ENCODE data around the gene ANKLE1.

The ANKLE1 gene

GRCh38 chr19:17296273-17296672 is 14.6 kb downstream of the ANKLE1 start:
- in situ Hi-C loops (cut with HindIII; ENCODE audit: low pct_unique_long_range_greater_than_20kb, low sequenced_read_pairs), result no loop called here
- peak in 1 of 2 experiments; percentile 52 for DNase-seq (ENCODE audit: low read depth in 1 of 2, low spot score in 1 of 2)
- no peak for TF ChIP-seq JUND (IDR thresholded peaks at IDR 0.05; ENCODE audit: low read depth)

- in situ Hi-C loops (cut with HindIII; ENCODE audit: low pct_unique_long_range_greater_than_20kb, low sequenced_read_pairs), result no loop called here
- peak in 1 of 2 experiments; percentile 42 for DNase-seq (ENCODE audit: low read depth in 1 of 2, low spot score in 1 of 2)
- no peak for TF ChIP-seq JUND (IDR thresholded peaks at IDR 0.05; ENCODE audit: low read depth)
Observed at GRCh38 chr19:17296976-17297375, 15.3 kb downstream of the ANKLE1 start.

GRCh38 chr19:17300992-17301619 is 19.4 kb downstream of the ANKLE1 start:
- in situ Hi-C loops (cut with HindIII; ENCODE audit: low pct_unique_long_range_greater_than_20kb, low sequenced_read_pairs), result no loop called here
- no peak for DNase-seq (ENCODE audit: low read depth in 1 of 2, low spot score in 1 of 2)
- TF ChIP-seq JUND (IDR thresholded peaks at IDR 0.05; ENCODE audit: low read depth), result no peak

GRCh38 chr19:17302391-17303166 is 20.9 kb downstream of the ANKLE1 start:
- TF ChIP-seq JUND (IDR thresholded peaks at IDR 0.05; ENCODE audit: low read depth), result no peak
- DNase-seq (ENCODE audit: low read depth in 1 of 2, low spot score in 1 of 2), result peak in 1 of 2 experiments; percentile 24

GRCh38 chr19:17303167-17303939 is 21.7 kb downstream of the ANKLE1 start, which contains the start of gene ABHD8:
Gene ABHD8 (minus strand): TSS chr19:17303425. CDS start chr19:17301616, 1,809 bp downstream.
- no peak for TF ChIP-seq JUND (IDR thresholded peaks at IDR 0.05; ENCODE audit: low read depth)
- in situ Hi-C loops (cut with HindIII; ENCODE audit: low pct_unique_long_range_greater_than_20kb, low sequenced_read_pairs), result no loop called here
- peak; percentile 91 to 95 for DNase-seq (ENCODE audit: low read depth in 1 of 2, low spot score in 1 of 2)

More at GRCh38 chr19:17302391-17303166, 20.9 kb downstream of the ANKLE1 start:
- in situ Hi-C loops (cut with HindIII; ENCODE audit: low pct_unique_long_range_greater_than_20kb, low sequenced_read_pairs), result no loop called here

- no peak for TF ChIP-seq JUND (IDR thresholded peaks at IDR 0.05; ENCODE audit: low read depth)
- in situ Hi-C loops (cut with HindIII; ENCODE audit: low pct_unique_long_range_greater_than_20kb, low sequenced_read_pairs), result no loop called here
- DNase-seq (ENCODE audit: low read depth in 1 of 2, low spot score in 1 of 2), result no peak
Observed at GRCh38 chr19:17303940-17304267, 22.2 kb downstream of the ANKLE1 start.

- TF ChIP-seq JUND (IDR thresholded peaks at IDR 0.05; ENCODE audit: low read depth), result no peak
- DNase-seq (ENCODE audit: low read depth in 1 of 2, low spot score in 1 of 2), result no peak
- in situ Hi-C loops (cut with HindIII; ENCODE audit: low pct_unique_long_range_greater_than_20kb, low sequenced_read_pairs), result no loop called here
Observed at GRCh38 chr19:17304386-17305215, 22.9 kb downstream of the ANKLE1 start.

- no peak for DNase-seq (ENCODE audit: low read depth in 1 of 2, low spot score in 1 of 2)
- TF ChIP-seq JUND (IDR thresholded peaks at IDR 0.05; ENCODE audit: low read depth), result no peak
- in situ Hi-C loops (cut with HindIII; ENCODE audit: low pct_unique_long_range_greater_than_20kb, low sequenced_read_pairs), result no loop called here
Observed at GRCh38 chr19:17305216-17305516, 23.5 kb downstream of the ANKLE1 start.

- peak; percentile 84 to 99 for DNase-seq (ENCODE audit: low read depth in 1 of 2, low spot score in 1 of 2)
- no peak for TF ChIP-seq JUND (IDR thresholded peaks at IDR 0.05; ENCODE audit: low read depth)
- in situ Hi-C loops (cut with HindIII; ENCODE audit: low pct_unique_long_range_greater_than_20kb, low sequenced_read_pairs), result no loop called here
Observed at GRCh38 chr19:17305517-17306284, 24.0 kb downstream of the ANKLE1 start, which contains the start of gene MRPL34. Gene MRPL34 (plus strand): TSS chr19:17305872. CDS start chr19:17305893, 21 bp downstream.

- no peak for DNase-seq (ENCODE audit: low read depth in 1 of 2, low spot score in 1 of 2)
- no peak for TF ChIP-seq JUND (IDR thresholded peaks at IDR 0.05; ENCODE audit: low read depth)
- in situ Hi-C loops (cut with HindIII; ENCODE audit: low pct_unique_long_range_greater_than_20kb, low sequenced_read_pairs), result no loop called here
Observed at GRCh38 chr19:17306285-17306714, 24.6 kb downstream of the ANKLE1 start.

- in situ Hi-C loops (cut with HindIII; ENCODE audit: low pct_unique_long_range_greater_than_20kb, low sequenced_read_pairs), result no loop called here
- no peak for DNase-seq (ENCODE audit: low read depth in 1 of 2, low spot score in 1 of 2)
- TF ChIP-seq JUND (IDR thresholded peaks at IDR 0.05; ENCODE audit: low read depth), result no peak
Observed at GRCh38 chr19:17307876-17308377, 26.2 kb downstream of the ANKLE1 start.
